ENCODE results near the gene CNPY1.

The CNPY1 gene

GRCh38 chr7:155558351-155558750 lies 12.0 kb upstream of the CNPY1 start:
- DNase-seq = no peak

- no peak for DNase-seq
Observed at GRCh38 chr7:155557778-155558177, 11.4 kb upstream of the CNPY1 start.

GRCh38 chr7:155556763-155557162 lies 10.4 kb upstream of the CNPY1 start:
- no peak for DNase-seq

GRCh38 chr7:155555116-155555695 lies 8.8 kb upstream of the CNPY1 start:
- no peak for DNase-seq

DNA sequence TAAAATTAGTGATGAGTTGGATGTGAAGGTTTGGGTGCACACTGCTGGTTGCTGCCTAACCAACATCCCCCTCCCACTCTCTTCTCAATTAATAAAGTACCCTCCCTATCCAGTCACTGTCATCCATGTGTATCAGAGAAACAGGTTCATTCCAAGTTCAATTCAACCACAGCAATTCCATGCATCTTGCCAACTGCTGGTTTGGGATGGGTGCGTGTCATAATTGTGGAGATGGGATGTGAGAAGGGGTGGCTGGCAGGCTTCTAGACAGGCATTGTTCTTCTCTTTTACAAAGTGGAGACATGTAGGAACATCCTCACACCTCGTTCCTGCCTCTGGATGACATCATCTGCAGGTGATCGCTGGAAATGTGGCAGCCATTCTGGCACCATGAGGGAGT lies 7.5 kb upstream of the CNPY1 start:
- no peak for DNase-seq

DNA sequence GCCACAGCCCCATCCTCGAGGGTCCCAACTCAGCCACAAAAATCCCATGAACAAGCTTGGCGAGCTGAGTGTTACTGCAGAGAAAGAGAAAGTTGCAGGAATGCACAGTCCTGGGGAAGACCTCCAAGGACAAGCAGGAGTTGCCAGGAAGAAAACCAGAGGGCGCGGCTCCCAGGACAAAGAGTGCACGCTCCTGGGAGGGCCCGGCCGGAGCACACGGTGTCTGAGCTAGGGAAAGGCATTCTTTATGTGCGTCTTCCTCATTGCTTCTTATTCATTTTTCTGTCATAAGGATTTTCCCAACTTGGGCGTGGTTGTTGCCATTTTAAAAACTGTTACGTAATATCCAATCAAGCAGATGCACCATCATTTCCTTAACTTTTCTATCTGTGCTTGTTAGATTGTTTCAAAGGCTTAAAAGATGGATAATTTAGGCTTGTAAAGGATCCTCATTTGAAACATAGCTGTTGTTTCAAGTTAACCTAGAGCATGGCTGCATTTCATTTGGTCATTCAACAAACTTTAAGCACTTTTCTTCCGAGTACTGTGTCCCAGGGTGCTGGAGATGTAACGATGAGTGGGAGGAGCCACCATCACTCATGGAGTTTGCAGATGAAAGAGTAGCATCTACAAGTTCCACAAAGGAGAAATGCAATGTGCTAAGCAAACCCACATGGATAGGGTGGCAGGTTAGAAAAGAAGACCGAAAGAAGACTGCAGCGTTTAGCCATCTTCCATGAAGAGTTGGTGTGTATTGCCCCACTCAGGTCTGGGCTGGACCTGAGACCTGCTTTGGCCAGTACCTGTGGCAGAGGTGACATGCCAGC lies 5.6 kb upstream of the CNPY1 start:
- DNase-seq = no peak

- no peak for DNase-seq
Observed at GRCh38 chr7:155550916-155551315, 4.6 kb upstream of the CNPY1 start.

- no peak for DNase-seq
Observed at GRCh38 chr7:155549226-155549625, 2.9 kb upstream of the CNPY1 start.

GRCh38 chr7:155547161-155547791 lies 917 bp upstream of the CNPY1 start:
- no peak for DNase-seq

DNA sequence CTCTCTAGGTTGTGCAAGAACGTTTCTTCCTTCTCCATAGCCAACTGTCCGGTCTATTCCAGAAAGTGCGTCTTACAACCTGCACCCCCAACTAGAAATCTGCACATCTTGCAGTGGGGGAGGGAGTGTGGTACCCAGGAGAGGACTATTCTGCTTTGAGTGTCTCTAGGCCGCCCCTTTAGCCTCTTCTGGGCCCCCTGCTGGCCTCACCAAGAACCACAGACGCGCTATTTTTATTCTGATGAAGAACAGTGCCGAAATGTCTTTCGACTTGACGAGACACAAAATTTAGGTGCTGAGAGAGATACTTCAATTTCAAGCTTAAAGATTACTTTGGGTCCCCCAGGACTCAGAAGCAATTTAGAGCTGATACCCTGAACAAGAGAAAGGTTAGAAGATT lies 1.0 kb downstream of the CNPY1 start:
- no peak for DNase-seq

DNA sequence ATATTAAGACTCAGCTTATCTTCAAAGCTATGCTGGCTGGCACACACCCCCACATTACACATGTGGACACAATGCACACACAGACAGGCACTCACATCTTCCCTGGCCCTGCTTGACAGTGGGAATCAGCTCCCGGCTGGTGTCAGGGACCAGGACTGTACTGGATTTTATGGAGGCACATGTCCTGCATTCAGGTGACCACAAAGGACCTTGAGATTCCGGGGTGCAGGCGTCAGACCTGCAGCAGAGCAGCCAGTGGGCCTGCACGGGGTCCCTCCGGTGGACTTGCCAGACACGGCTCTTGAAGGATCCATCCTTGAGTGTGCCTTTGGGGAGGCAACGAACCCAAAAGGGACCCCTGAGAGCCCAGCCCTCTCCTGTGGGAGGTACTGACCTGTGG lies 1.9 kb downstream of the CNPY1 start:
- no peak for DNase-seq

DNA sequence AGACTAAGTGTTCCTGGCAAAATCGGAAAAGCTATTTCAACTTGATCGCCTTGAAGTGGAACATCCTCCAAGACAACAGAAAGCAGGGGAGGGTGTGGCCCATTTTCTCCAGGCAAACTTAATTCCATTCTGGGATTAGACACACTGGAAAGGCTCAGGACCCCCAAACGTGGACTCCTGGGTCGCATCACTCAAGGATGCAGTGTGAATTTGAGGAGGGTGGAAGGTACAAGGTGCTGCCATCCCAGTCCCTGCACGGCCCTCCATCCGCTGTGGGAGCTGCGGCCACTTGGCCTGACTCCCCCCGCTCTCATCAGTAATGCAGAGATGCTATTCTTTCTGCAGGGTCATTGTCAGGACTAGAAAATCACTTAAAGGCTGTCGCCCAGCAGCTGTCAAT lies 2.4 kb downstream of the CNPY1 start:
- no peak for DNase-seq

- DNase-seq = no peak
Observed at GRCh38 chr7:155543011-155543876, 3.1 kb downstream of the CNPY1 start.

DNA sequence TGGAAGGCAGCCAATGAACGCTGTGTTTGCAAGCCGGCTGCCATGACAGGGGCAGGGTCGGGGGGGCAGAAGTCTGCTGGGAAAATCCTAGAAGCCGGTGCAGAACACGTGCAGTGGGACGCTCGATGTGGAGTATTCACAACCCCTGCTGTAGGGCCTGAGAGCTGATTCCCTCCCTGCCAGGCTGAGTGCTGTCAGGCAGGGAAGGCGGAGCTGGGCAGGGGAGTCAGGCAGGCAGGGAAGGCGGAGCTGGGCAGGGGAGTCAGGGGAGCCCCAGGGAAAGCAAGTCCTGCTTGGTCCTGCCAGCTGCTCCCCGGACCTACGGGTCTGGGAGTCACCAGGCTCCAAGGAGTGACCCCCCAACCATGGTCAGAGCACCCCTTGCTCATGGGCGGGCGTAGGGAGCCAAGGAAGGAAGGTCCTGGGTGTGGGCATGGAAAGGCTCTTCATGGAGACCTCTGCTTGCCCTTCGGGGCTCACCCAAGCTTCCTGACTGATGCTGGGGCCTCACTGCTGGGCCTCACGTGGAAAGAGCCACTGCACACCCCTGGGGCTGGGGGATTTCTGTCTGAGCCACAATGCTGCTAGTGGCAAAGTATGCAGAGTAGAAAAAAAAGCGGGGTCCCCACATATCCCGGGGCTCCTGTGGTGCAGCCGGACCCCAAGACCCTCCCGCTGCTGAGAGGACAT lies 4.2 kb downstream of the CNPY1 start:
- DNase-seq = no peak

DNA sequence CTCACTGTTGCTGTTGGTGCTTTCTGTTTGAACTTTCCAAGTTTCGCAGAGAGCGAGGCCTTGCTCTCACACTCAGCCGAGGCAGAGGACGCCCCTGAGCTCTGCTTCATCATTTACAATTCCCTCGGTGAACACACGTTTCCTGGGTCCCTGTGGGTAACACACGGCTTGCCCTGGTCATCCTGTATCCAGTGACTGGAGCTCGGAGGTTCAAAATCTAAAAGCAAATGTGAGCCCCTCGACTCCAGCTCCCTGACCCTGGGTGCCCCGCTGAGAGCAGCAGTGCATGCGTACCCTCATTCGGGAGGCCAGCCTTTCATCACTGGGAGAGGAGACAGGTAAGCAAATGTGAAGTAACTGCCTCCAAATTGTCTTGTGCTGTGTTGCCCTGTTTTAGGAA lies 5.8 kb downstream of the CNPY1 start:
- DNase-seq = no peak

- DNase-seq = no peak
Observed at GRCh38 chr7:155538293-155538692, 8.1 kb downstream of the CNPY1 start.

DNA sequence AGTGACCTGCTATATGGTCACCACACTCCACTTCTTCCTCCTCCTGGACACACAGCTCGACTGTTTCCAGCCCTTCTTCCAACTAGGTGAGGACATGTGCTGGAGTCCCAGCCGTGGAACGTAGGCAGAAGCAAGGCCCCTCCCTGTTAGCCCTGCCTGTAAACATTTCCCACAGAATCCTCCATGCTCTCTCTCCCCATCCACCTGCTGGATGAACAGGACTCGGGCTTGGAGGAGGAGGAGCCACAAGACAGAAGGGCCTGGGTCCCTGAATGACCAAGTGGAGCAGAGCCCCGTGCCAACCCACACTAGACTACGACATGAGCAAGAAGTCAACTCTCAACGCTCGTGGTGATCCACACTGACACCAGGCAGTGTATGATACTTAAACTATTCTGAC lies 9.9 kb downstream of the CNPY1 start:
- DNase-seq = no peak

- peak; percentile 45 for DNase-seq
Observed at GRCh38 chr7:155534691-155535090, 11.7 kb downstream of the CNPY1 start.

DNA sequence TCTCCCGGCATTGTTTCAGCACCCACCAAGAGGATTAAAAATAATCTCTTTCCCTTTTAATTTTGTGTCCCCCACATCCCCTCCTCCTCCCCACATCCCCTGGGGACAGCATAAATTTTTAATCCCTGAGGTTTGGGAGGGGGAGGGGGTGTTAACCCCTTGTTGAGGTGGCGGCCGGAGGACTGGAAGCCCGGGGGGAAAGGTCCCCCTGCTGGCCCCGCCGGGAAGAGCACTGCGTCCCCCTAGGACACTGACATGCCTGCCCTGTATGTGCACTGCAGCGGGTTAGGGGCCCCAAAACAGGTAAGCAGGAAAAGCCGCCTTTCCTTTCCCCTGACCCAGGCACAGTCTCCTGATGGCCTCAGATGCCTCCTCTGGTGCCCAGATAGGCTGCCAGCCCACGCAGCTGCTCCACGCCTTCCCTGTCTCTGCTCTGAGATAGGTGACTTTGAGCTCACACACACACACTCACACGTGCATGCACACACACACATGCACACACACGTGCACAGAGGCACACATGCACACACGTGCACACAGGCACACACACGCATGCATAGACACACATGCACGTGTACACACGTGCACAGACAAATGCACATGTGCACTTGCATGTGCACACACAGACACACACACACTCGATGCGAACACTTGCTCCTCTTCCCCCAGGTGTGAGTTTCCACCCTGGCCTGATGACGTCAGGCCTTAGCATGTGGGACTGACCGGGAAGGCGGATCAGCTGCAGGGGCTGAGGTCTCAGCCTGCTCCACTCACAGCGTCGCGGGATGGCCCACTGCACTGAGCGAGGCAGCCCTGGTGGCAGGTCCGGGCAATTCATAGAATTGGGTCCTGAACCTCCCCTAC lies 12.3 kb downstream of the CNPY1 start:
- DNase-seq = peak; percentile 64

GRCh38 chr7:155533120-155533826 lies 13.1 kb downstream of the CNPY1 start:
- peak; percentile 57 for DNase-seq

GRCh38 chr7:155532792-155533119 lies 13.6 kb downstream of the CNPY1 start:
- peak; percentile 9 for DNase-seq

Data from activated effector memory CD4-positive, alpha-beta T cell treated with anti-CD3 and anti-CD28 coated beads, Interleukin-2, amount 50 U/mL, for 16 hours (primary cell).